Amniotic epithelial cell (primary cell): Measurements from ENCODE around the gene CNN2.

Experiments
- DNase-seq: peaks from one replicate; pipeline ENCODE4 v3.0.0-alpha.2; 2010; ENCODE audit warnings: low read depth

CNN2 gene

GRCh38 chr19:1025960-1026782 is at the start of gene CNN2:
Gene CNN2, plus strand, starts transcription at chr19:1026608. Its CDS starts 54 bp downstream, at chr19:1026662.
- DNase-seq: peak; percentile 68

GRCh38 chr19:977058-977464 is 49.3 kb upstream of the CNN2 start:
- DNase-seq: no peak

GRCh38 chr19:979318-979741 is 47.1 kb upstream of the CNN2 start:
- no peak for DNase-seq

GRCh38 chr19:980133-980998 is 46.0 kb upstream of the CNN2 start:
- DNase-seq: peak; percentile 31

- DNase-seq: peak; percentile 27
These were observed 43.7 kb upstream of the CNN2 start for GRCh38 chr19:982567-983170.

- peak; percentile 74 for DNase-seq
These were observed 42.0 kb upstream of the CNN2 start, which contains the start of gene WDR18 for GRCh38 chr19:984165-984967. Gene WDR18, plus strand, starts transcription at chr19:984345. Its CDS starts 9 bp downstream, at chr19:984354.

GRCh38 chr19:986083-986482 is 40.3 kb upstream of the CNN2 start:
- DNase-seq: no peak

- peak; percentile 10 for DNase-seq
These were observed 38.3 kb upstream of the CNN2 start for GRCh38 chr19:988081-988480.

GRCh38 chr19:988510-988909 is 37.9 kb upstream of the CNN2 start:
- DNase-seq: no peak

- DNase-seq: no peak
These were observed 36.9 kb upstream of the CNN2 start for GRCh38 chr19:989381-990081.

GRCh38 chr19:990119-990571 is 36.3 kb upstream of the CNN2 start:
- peak; percentile 72 for DNase-seq

GRCh38 chr19:990746-991145 is 35.7 kb upstream of the CNN2 start:
- DNase-seq: no peak

- peak; percentile 51 for DNase-seq
These were observed 35.1 kb upstream of the CNN2 start for GRCh38 chr19:991174-991931.

- DNase-seq: no peak
These were observed 34.3 kb upstream of the CNN2 start for GRCh38 chr19:991932-992669.

- DNase-seq: no peak
These were observed 33.7 kb upstream of the CNN2 start for GRCh38 chr19:992670-993055.

GRCh38 chr19:993361-993830 is 33.0 kb upstream of the CNN2 start:
- DNase-seq: no peak

GRCh38 chr19:993831-994393 is 32.5 kb upstream of the CNN2 start:
- no peak for DNase-seq

- DNase-seq: no peak
These were observed 31.9 kb upstream of the CNN2 start for GRCh38 chr19:994516-994915.
